HG02678 (cell line): ENCODE data around the gene RNF175.

Source experiments
- ATAC-seq: cut with Tn5 transposase; IDR thresholded peaks from one replicate; pipeline ENCODE4 v1.9.1; 2021; ENCODE audit warnings: mild to moderate bottlenecking, moderate library complexity; ENCODE audit not compliant: unreplicated experiment

RNF175 gene

GRCh38 chr4:153750197-153750817, 9.5 kb downstream of the RNF175 start:
- ATAC-seq = peak; percentile 81

- ATAC-seq = no peak
Measured at GRCh38 chr4:153748378-153748777, 11.4 kb downstream of the RNF175 start.

DNA sequence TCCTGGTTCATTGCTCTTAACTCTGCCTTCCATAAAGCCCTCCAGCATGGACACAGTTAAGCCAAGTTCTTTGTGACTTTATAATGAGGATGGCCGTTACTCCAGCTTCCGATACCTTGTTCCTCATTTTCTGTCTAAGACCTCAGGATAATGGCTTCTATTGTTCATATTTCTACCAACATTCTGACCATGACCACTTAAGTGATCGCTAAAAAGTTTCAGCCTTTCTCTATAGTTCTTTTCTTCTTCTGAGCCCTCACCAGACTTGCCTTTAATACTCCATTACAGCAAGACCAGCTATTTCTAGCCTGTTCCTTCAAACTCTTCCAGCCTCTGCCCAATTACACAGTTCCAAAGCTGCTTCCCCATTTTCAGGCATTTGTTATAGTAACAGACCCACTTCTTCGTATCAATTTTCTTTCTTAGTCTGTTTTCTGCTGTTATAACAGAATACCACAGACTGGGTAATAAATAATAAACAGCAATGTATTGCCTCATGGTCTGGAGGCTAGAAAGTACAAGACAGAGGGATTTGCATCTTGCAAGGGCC, 12.3 kb downstream of the RNF175 start:
- no peak for ATAC-seq

DNA sequence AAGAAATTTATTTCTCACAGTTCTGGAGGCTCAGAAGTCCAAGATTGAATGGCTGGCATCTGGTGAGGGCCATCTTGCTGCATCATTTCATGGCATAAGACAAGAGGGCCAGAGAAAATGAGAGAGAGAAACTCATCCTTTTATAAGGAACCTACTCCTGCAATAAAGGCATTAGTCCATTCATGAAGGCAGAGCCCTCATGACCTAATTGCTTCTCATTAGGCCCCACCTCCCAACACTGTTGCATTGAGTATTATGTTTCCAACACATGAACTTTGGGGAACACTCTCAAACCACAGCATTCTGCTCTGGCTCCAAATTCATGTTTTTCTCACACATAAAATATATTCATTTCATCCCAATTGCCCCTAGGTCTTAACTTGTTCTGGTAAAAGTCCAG, 14.2 kb downstream of the RNF175 start:
- no peak for ATAC-seq

DNA sequence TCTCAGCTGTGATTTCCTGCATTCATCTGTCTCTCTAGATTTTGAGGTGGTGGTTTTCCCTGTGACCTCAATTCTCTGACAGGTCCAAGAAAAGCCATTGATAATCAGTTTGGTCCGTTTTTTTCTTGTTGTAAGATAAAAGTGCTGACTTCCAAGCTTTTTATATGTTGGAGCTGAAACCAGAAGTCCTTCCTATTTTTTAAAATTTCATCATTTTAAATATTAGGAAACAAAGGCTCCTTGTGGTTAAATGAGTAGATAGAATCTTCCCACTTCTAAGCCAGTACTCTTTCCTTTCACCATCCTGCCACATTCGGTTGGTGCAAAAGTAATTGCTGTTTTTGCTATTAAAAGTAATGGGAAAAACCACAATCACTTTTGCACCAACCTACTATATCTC, 18.3 kb downstream of the RNF175 start:
- ATAC-seq = no peak

DNA sequence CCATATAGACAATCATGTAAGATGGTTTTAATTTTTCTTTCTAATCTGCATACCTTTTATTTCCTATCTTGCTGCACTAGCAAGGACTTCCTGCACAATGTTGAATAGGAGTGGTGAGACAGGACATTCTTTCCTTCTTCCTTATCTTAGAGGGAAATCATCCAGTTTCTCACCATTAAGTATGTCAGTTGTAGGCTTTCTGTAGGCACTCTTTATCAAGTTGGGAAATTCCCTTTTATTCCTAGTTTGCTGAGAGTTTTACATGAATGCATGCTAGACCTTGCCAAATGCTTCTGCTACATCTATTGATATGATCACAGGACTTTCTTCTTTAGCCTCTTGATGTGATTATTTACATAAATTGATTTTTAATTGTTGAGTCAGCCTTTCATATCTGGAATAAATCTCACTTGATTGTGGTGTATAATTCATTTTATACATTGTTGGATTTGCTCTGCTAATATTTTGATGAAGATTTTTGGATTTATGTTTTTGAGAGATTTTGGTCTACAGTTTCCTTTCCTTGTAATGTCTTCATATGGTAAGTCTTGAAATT, 23.8 kb downstream of the RNF175 start:
- ATAC-seq = no peak

DNA sequence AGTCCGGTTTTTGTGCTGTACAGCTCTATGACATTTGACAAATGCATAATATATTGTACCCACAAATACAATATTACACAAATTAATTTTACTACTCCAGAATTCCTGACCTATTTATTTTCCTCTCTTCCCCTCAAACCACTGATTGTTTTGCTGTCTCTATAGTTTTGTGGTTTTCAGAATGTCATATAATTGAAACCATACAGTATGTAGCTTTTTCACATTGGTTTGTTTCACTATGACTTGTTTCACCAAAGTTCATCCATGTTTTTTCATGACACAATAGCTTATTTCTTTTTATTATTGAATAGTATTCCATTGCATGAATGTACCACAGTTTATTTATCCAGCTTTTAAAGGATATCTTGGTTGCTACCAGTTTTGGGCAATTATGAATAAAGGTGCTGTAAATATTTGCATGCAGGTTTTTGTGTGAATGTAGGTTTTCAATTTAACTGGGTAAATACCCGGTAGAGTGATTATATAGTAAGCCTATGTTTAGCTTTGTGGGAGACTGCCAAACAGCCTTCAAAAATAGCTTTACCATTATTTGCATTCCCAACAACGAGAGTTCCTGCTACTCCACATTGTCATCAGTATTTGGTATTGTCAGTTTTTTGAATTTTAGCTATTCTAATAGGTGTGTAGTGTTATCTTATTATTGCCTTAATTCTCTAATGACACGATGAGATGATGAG, 25.9 kb downstream of the RNF175 start:
- ATAC-seq = peak; percentile 59

GRCh38 chr4:153731239-153731638, 28.6 kb downstream of the RNF175 start:
- ATAC-seq = no peak

DNA sequence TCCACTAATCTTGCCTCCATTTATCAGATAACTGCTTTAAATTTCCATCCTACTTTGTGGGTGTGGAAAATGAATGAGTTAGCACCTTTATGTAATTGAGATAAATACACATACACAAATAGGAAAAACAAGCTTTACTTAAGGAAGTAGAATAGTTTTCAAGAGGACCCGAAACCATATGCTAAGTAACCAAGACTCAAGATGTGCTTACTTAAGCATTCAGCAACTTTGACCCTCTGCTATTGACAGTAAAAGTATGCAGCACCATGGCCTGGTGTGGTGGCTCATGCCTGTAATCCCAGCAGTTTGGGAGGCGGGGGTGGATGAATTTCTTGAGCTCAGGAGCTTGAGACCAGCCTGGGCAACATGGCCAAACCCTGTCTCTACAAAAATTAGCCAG, 29.9 kb downstream of the RNF175 start:
- no peak for ATAC-seq

GRCh38 chr4:153728660-153729059, 31.2 kb downstream of the RNF175 start:
- ATAC-seq = peak; percentile 45

GRCh38 chr4:153728151-153728550, 31.7 kb downstream of the RNF175 start:
- peak; percentile 38 for ATAC-seq

DNA sequence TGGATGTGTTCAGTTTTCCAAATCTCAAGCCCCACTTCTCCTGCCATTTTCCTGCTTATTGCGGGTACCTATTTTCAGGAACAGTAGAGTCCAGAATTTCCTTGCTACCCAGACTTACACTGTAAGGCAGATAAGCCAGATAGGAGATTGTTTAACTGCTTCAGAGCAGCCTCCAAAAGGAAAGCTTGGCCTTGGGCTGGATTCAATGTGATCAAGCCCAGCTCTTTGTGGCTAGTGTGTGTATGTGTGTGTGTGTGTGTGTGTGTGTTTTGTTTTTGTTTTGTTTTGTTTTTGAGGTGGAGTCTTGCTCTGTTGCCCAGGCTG, 34.0 kb downstream of the RNF175 start:
- ATAC-seq = no peak

GRCh38 chr4:153725136-153725830, 34.5 kb downstream of the RNF175 start:
- ATAC-seq = no peak

GRCh38 chr4:153724606-153725005, 35.2 kb downstream of the RNF175 start:
- ATAC-seq = no peak

- ATAC-seq = no peak
Measured at GRCh38 chr4:153722036-153722435, 37.8 kb downstream of the RNF175 start.

DNA sequence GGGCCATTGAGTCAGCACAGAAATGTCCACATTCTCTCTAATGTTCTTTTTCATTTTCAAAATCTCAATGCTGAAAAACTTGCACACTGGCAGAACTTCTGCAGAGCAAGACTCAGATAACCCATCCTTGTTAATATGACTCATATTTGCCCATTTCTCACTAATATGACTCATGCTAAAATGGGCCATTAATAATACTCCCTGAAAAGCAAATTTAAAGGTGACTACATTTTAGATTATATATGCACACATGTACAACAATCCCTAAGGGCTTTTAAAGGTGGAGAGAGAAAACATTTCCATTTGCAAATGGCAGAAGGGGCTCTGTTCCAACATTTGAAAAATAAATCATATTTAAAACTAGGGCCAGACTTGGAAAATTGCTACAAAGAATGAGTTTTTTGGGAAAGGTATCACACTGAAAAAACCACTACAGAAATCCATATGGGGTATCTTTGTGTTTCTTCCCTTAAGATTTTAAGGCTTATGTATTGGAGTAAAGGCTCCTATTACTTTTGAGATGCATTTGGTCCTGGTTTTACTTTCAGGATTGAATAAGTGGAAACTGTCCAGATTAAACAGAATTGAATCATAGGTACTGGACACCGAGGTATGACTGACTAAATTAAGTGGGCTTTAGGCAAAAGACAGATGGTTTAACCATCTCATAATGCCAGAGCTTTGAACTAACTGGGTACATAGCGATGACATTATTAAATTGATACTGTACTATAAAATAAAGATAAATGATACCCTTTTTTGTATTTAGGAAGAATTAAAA, 45.8 kb downstream of the RNF175 start:
- ATAC-seq = no peak

DNA sequence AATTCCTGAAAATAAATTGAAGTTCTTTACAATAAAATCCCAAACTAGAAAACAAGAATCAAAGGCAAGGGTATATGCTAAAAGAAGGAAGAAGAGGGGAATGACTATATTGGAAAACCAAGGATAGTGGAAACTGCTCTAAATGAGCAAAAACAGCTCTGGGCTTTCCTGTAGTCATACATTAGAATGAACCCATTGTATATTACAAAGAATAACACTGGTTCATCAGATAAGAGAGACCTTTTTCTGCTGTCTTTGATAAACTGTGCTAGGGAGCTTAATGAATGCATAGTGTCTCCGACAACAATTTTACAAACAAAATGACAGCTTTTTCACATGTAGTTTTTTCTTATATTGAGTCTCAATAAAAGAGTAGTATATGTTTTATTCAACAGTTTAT, 49.1 kb downstream of the RNF175 start:
- ATAC-seq = no peak

DNA sequence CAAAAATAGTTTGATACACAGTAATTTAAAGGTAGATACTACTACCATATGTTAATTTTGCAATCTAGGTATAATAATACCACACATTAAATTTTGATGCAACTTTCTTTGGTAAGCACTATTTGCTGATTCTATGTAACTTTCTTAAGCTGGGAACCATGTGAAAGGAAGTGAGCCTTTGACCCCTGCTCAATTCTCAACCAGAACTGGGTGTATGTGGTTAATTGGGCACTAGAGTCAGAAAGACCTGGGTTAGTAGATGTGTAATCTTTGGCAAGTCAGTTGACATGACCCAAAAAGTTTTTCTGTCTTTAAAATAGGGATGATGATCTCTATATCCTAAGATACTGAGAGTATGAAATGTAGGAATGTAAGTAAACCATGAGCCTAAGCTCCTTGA, 53.3 kb downstream of the RNF175 start:
- ATAC-seq = peak; percentile 35

DNA sequence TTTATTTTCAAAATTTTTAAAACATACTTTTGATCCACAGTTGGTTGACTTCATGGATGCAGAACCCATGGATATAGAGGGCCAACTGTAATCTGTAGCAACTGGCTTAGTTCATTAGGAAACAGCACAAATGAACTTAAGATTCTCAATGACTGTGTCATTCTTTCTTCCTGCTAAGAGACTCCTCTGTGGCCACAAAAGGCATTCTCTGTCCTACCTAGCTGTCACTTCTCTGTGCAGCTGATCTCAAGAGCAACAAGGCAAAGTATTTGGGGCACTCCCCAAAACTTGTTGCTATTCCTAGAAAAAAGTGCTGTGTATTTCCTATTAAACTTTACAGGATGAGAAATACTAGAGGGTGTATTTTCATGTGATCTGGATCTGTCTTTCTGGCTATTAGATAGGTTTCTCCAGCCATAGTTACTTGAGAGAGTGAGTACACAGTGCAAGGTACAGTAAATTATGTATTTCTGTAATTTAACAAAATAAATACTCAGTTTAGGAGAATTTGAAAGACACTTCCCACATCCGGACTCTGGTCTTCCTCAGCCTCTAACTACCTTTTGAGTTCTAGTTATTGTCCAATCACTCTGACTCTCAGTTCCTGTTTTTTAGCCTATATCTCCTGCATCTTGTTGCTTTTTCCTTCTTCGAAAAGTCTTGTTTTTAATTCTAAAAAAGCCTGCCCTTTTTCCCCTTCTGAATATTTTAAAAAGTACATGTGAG, 53.9 kb downstream of the RNF175 start:
- peak; percentile 85 for ATAC-seq

- ATAC-seq = no peak
Measured at GRCh38 chr4:153704522-153704921, 55.3 kb downstream of the RNF175 start.
